Measurements from ENCODE around the gene GNAT3.

GNAT3 gene

DNA sequence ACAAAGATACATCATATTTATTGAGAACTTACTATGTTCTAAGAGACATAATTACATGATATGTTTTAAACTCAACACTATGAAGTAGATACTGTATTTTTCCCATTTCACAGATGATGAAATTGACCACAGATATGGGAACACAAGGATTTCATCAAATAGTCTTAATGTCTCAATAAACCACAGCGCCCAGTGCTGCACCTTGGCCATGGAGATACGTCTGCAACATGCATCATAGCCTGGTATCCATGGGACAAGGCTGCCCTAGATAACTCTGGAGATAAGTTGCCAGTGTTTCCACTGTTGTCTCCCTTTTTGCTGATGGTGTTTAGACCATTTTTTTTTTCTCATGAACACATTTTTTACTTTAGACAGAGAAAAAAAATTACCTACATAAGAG is 97.5 kb downstream of the GNAT3 start:
- DNase-seq = no peak

DNA sequence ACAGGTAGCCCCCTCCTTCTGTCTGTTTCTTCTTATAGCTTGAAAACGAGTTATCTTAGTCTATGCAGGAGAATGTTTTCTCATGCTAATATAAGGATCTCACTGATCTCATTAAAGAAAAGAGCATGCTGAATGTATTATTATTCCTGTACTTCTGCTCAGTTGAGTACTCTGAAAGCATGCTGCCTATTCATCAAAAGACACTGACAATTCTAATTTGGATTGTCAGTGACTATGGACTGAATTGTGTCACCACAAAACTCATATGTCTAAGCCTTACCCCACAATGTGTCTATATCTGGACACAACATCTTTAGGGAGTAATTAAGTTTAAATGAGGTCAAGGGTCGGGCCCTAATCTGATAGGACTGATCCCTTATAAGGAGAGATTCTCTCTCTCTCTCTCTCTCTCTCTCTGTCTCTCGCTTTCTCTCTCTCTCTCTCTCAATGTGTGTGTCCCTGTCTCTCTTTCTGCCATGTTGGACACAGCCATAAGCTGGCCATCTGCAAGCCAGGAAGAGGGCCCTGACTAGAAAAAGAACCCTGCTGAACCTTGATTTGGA is 98.4 kb downstream of the GNAT3 start:
- DNase-seq = no peak

DNA sequence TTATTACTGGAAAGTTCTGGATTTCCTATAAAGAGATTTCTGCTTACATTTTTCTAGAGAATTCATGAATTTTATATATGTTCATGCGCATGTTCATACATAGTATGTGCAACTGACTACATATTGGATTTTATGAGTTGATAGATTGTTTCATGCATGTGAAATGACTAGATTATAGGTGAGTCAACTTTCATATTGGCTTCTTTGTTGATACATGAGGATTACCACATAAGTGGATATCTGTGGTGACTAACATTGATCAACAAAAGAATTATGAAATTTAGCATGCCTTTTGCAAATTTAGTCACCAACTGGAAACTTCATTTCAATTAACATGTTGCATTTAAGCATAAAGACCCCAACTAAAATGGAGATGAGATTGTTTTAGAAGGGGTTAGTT is 99.0 kb downstream of the GNAT3 start:
- DNase-seq = no peak

DNA sequence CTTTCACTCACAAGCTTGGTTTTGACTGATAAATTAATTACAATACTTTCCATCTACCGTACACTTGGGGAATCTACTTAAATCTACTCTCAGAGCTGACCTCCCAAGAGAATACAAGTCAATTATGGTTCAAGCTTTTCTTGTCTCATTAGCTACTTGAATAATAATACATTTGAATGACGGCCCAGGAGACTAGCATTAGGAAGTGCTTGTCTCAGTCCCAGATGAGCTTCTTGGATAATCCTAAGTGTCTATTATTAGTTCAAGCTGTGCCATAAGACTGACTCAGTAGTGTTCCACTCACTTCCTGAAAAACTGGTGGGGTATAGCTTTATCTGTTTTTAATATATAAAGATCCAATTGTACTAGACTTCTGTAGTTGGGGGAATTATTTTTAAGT is 100.2 kb downstream of the GNAT3 start:
- no peak for DNase-seq

DNA sequence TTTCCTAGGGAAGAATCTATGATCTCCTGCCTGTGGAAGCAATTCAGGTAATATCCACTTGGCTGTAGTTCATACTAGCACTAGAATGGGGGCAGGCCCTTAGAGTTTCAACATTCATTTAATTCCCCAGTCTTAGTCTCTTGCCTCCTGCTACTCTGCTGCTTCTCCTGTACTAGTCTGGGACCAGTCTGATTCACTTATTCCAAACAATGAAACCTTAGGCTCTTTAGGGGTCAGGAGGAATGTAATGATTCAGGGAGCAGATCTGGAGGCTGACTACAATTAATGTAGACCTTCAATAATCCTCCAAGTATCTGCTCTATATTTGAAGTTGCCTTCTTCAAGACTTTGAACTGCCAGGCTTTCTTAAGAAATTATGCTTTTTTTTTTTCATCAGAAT is 101.8 kb downstream of the GNAT3 start:
- DNase-seq = no peak
